NCI-H345 (cell line): ENCODE data around the gene SPON1.
"Not testable (repeated sequence)": the region's sequence is repeated elsewhere in the genome, so short reads cannot be mapped to it uniquely, and the experiment has no call there.

Source experiments
- DNase-seq: peaks from one replicate; lab custom pipeline; 2025; lab: John Stamatoyannopoulos, UW

SPON1 gene

DNA sequence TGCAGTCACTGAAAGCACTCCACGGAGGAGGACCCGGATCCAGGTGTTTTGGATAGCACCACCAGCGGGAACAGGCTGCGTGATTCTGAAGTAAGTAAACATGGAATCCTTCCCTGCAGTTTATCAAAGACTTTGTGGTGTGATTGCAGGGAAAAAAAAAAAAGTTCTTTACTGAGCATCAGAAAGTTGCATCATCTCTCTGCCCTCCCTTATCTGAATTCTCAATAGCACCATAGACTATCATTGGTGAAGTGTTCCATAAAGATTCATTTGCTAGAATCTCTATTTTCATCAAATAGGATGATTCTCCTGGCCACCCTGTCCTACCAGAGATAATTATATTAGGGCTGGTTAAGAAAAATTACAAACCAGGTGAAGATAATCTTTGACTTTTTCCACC lies 79.0 kb downstream of the SPON1 start:
- no peak for DNase-seq

DNA sequence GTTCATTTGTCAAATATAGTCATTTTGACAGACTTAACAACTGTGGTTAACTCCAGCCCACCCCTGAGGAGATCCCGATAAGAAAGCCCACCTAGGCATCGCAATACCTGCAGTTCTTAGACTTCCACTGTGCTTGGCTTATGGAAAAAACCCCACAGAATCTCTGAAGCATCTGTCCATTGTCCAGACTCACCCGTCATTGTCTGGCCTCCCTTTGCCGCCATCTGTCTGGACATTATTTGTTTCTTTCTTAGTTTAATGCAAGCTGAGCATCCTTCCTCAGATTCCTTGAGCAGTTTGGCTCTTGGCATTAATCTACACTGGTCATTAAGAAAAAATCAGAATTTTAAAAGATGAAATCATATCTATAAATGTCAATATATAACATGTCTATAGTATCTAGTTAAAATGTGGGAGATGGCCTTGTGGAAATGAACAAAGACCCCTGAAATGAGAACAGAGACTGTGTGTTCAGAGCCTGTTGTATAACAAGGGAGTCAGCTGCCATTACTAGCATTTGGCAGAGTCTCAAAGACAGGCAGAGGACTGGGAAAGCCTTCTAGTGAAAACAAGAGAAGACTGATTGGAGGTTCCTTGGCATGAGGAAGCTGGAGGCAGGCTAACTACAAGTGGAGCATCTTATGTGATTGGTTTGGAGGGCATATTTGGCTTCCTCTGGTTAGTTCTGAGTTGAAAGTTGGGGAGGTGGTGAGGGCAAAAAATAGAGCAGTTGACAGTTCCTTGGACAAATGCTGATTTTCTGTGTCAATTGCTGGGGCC lies 80.4 kb downstream of the SPON1 start:
- no peak for DNase-seq

DNA sequence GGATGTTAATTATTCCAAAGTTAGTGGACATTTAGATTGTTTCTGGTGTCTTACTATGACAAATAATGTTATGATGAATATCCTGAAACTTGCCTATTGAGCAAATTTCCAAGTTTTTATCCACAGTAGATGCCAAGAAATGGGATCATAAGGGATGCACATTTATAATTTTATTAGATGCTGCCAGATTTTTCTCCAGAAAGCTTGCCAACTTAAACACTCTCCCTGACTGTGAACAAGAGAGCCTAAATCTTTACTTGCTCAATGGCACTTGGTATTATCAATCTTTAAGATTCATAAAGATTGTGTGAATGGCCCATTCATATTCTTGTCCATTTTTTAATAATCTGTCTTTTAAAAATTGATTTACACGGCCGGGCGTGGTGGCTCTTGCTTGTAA lies 82.4 kb downstream of the SPON1 start:
- no peak for DNase-seq

DNA sequence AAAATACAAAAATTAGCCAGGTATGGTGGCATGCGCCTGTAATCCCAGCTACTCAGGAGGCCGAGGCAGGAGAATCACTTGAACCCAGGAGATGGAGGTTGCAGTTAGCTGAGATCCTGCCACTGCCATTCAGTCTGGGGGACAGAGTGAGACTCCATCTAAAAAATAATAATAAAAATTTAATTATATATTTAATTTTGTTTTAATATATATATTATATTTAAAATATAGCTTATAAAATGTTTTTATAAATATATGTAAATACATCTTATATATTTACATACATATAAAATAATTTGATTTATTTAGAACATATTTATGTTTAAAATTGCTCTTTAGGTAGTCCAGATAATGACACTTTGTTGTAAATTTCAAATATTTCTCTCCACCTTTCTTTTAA lies 82.9 kb downstream of the SPON1 start:
- DNase-seq: no peak

DNA sequence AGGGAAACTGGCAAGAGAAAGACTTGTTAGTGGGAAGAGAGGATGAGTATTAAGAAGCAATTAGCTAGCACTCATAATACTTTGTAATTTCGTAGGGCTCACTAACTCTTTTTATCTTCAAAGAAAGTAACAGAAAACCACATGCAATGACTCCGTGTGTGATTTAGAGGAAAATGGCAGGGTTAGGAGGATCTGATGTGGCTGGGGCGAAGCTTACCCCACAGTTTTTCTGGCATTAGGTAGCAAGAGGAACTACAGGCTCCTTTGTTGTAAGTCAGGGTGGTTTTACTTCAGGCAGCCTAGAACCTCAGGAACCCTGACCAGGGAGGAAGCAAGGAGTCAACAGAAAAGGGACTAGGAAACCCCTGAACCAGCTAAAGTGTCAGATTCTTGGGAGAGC lies 89.7 kb downstream of the SPON1 start:
- DNase-seq: no peak

DNA sequence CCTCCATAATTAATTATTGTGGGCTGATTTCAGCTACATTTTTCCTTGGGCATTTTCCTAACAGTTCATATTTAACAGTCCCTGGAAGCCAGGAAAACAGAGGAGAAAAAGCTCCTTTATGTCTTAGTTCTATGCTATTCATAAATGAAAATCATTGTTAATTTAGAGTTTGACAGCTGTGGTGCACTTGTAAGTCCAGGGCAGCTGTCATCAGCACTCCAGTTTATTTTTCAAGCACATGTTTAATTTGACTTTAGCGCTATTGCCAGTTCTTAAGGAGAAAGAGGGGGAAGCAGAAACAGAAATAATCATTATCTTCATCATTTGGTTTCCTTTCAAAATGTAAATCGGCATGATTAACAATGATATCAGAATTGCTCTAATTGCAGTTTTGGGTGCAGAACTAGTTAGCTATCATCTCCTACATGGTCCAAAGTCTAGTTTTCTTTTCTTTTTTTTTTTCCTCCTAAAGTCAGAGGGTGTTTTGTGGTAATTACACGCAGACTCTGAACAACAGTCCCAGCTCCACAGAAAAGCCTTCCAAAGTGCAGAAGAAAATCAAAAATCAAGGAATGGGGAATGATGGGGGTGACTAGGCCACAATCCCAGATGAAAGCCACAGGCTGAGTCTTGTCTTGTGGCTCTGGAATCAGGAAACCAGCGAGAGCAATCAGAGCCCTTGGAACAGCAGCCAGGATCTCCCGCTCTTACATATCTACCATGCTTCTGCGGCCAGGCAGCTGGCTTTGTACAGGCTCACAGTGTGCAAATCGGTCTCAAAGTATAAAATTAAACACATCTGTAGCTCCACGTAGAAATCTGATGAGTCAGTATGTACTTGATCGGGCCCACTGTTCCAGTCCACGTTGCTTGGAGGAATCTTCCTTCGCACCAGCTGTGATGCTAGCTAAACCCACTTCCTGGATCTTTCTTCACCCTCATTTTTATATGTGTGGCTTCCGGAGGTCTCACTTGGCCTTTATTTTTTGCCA lies 91.9 kb downstream of the SPON1 start:
- no peak for DNase-seq

DNA sequence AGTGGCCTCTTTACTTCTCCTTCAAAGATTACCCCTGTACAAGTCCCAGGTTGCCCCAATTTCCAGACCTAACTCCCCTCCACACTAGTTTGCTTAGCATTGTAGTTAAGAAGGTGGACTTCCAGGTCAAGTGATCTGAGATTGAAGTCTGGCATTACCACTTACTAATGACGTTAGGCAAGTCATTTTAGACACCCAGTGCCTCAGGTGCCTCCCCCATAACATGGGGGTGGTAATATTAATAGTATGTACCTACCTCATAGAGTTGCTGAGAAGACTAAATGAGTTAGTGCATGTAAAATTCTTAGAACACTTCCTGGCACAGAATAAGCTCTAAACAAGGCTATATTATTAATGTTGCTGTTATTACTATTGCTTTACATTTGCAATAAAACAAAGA lies 93.4 kb downstream of the SPON1 start:
- DNase-seq: no peak

DNA sequence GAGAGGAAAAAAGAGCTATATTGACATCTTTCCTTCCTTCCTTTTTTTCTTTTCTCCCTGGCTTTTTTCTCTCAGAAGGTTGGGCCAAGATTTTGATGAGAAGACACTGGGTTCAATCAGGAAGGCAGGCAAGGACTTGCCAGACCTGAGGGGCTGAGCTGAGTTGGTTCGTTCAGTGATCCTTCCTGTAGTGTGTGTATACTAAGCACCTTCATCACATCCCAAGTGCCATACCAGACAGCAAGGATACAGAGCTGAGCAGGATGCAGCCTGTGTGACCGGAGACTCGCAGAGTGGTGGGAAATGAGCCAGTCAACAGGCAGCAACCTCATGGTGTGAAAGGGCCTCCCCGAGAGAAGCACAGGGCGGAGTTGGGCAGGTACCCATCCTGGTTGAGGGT lies 95.5 kb downstream of the SPON1 start:
- no peak for DNase-seq

DNA sequence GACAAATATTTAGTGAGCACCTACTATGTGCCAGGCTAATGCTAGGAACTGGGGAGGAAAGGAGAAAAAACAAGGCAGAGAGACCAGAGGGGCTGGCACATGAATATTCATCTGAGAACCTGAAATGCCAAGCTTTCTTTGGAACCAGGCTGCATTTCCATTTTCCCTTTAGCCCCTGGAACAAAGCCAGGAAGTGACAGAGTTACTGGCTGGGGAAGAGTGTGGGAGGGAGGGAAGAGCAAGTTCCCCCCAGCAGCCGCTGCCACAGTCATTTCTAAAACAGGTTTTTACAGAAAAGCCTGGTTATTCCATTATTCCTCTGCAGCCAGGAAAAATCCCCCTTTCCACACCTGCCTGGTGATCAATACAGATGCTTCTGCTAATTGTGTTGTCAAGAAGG lies 97.0 kb downstream of the SPON1 start:
- no peak for DNase-seq

DNA sequence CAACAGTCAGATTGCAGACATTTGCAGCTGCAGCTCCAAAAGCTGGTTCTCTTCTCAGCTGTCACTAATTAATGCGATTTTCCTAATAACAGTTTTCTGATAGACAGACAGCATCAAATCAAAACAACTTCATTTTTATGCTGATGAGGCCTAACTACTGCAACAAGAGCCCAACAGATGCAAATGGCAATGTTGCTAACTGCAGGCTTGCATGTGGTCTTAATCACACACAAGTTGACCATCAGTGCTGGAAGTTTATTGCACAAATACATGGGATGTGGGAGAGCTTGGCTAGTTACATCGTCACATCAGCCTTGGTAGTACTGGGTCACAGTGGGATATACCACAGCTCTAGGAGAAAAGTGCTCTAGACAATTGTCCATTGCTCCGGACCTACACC lies 99.2 kb downstream of the SPON1 start:
- no peak for DNase-seq

DNA sequence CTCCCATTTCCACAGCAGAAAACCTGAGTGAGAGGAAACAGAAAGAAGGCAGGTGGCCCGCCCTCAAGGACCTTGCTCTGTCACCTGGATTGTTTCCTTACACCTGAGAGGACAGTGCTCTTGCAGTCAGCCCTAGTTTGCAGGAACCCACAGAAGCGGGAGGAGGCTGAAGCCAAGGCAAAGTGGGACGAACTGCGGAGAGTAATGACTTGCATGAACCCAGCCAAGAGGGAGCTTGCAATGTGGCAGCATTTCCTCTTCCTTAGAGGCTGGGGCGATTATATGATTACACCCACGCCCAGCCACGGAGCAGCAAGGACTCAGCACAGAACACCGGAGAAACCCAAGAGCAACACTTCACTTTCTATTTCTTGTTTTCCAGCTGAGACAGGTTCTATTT lies 102.6 kb downstream of the SPON1 start:
- no peak for DNase-seq

DNA sequence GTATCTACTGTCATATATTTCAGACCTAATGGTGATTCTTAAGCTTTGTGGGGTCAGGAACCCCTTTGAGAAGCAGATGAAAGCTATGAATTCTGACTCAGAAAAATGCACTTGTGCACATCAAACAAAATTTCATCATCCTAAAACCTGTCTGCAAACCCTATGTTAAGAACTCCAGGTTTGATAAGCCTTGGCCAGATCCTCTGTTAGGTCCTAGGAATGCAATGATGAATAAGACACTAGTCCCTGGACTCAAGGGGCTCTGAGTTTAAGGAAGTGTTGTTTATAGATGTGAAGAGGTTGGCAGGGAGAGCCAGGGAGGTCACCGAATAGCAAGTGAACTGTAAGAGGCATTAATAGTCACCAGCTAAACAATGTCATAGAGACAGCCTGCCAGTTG lies 103.2 kb downstream of the SPON1 start:
- DNase-seq: no peak

DNA sequence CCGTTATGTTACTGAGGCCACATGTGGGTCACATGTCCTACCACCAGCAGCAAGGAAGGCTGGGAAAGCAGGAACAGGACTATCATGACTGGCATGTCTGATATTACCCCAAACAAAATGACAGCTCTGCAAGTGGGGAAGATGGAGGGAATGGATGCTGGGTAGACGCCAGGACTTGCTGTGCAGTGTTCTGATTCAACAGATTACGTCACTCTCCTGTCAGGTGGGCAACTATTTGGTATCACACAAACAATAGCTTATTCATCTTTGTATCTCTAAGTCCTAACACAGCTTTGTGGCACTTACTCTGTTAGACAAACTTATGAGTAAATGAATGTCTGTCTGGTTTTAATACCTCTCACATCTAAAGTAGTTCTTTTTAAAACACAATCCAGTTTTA lies 105.2 kb downstream of the SPON1 start:
- no peak for DNase-seq

DNA sequence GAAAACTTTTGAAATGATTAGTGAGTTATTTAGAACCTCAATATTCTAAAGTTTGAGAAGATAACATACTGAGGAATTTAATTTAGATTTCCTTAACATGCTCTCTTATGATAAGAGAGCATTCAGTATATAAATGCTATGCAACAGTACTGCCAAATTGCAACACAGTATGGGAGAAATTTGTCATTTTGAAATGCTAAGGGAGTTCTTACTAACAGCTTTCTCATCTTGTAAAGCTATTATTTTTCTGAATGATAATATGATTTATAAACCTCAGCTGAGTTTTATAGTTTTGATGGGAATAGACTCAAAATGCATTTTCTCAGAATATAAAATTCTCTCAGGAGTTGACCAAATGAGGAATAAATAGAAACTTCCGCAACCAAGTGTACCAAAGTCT lies 108.4 kb downstream of the SPON1 start:
- no peak for DNase-seq

DNA sequence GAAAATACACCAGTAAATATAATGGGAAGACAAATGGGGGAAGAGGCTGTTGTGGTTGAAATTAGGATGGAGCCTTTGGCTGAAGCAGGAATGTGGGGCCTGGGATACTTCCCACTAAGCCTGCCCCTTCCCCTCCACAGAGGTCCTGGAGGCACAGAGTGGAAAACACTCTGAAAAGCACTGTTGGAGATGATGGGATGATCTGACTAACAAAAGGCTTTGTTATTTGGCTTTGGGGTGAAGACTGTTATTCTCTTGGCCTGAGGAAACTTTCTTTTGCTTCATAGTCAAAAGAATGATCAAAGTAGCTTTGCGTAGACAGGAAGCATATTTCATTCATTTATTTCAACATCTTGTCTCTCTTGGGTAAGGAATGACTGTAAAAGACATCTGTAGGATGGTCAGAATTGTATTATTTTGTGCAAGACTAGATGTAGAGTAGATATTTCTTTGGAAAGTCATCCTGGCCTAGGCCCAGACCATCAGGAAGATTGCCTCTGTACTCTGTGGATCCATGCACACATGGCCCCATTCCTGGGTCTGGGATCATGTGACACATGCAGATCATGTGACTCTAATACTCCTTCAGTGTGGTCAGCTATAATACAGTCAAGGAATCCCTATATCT lies 111.4 kb downstream of the SPON1 start:
- no peak for DNase-seq

DNA sequence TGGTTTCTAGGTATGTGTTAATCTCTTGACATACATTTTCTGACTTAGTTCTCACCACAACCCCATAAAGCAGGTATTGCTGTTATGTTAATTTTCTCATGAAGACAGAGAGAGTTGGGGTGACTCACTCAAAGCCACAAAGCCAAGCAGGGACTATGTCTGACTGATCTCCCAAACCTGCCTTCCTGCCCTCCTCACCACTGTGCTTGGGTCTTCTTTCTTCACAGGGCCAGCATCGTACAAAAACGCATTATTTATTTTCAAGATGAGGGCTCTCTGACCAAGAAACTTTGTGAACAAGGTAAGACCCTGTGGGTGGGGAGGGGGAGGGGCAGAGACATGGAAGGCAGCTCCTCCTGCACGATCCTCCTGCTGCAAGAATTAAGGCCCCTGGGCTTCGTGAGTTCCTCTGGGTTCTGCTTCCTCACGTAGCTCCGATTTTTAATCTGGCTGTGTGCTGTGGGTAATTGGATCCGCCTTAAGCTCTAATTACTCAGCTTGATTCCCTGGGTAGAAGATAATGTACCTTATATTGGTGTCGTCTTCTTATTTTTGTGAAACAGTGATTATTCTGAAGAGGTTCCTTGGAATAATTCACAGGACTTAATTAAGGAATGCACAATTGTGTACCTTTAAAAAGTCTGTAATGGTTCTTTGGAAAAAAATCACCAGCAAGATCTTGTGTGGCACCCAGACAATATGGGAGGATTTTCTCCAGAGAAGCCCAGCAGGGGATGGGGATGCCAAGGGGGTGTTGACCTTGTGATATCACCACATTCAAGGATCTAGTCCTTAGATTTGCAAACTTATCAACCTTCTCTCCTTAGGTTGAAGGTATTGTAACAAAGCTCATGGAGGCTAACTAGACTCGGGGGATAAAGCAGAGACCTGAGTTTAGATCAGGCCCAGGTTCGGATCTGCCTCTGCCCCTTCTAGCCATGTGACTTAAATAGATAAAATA lies 112.9 kb downstream of the SPON1 start:
- DNase-seq: no peak

DNA sequence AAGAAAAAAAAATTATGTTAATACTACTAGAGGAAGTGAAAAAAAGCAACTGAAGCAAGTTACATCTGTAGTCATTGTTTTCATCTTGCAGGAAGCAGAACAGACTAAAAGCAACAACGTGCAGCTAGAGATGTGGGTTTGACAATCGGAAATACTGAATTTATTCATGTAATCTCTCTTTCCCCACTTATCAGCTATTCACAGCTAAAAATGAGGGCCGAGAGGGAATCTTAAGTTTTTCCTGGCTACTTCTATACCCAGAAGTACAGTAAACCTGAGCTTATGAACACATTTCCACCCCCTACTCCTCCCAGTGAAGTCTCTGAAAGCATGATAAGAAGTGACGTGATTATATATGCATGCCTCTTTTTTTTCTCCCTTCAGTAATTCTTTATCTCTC lies 116.5 kb downstream of the SPON1 start:
- DNase-seq: no peak

DNA sequence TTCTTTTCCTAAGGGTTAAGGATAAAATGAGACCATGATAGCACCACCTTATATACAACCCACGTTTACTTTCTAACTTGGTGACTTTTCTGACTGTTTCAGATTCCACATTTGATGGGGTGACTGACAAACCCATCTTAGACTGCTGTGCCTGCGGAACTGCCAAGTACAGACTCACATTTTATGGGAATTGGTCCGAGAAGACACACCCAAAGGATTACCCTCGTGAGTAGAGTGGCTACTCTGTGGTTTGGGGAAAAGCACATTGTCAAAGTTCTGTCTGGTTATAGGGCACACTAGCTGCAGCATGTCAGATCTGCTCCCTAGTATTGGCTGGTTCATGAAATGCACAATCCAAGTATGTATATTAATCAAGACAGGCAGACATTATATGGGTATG lies 117.3 kb downstream of the SPON1 start:
- no peak for DNase-seq

DNA sequence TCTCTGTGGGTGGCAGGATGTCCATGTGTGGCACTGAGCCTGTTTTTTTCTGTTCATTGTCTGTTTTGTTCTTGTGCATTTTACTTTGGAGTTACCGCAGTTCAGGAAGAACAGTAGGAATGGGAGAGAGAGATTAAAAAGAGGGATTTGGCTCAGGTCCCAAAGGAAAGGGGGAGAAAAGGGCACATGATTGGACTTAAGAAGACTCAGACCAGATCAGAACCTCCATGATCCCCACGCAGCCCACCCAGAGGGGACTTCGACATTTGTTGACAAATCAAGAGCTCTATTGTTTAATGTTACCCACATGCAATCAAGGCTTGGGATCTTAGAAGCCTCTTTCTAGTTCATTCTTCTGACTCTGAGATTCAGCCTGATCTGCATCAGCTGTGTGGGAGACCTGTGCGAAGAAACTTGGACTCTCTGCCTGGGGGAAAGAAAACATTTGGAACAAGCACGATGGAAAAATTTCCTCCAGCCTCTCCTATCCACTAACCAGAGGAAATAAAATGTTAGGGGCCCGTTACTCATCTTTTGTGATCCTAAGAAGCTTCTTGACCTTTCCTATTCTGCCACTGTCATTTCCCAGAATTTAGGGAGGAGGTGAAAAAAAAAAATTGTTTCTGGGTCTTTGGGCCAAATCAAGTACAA lies 119.2 kb downstream of the SPON1 start:
- no peak for DNase-seq

DNA sequence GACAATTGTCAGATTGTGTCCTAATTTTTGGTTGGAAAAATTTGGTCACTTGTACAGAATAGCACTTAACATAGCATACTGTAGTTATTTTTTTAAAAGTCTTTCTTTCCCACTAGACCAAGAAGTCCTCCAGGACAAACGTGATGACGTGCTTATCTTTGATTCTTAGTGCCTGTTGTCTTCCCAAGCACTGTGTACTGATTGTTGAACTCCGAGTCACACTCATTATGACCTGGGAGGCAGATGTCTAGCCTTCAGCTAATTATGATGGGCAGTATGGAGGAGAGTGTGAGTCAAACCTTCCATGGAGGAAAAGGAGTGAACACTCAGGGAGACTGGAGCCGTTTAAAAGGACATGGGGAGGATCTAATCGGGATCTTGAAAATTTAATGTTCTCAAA lies 119.8 kb downstream of the SPON1 start:
- DNase-seq: no peak

DNA sequence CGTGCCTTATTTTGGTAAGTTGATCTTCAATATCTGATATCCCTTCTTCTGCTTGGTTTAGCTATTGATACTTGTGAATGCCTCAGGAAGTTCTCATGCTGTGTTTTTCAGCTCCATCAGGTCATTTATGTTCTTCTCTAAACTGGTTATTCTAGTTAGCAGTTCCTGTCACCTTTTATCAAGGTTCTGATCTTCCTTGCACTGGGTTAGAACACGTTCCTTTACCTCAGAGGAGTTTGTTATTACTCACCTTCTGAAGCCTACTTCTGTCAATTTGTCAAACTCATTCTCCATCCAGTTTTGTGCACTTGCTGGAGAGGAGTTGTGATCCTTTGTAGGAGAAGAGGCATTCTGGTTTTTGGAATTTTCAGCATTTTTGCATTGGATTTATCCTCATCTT lies 126.3 kb downstream of the SPON1 start:
- DNase-seq: not testable (repeated sequence)
